ENCODE data around the gene CFP.
A peak's percentile ranks its signal among the peaks of the same experiment; 100 is the strongest.
"Not testable (repeated sequence)": the region's sequence is repeated elsewhere in the genome, so short reads cannot be mapped to it uniquely, and the experiment has no call there.

CFP gene

GRCh38 chrX:47637546-47638195 lies 7.9 kb upstream of the CFP start:
- DNase-seq = peak; percentile 29

GRCh38 chrX:47634871-47635575 lies 5.3 kb upstream of the CFP start:
- DNase-seq = peak; percentile 36

- DNase-seq = no peak
Observed at GRCh38 chrX:47633689-47634590, 4.2 kb upstream of the CFP start.

- DNase-seq = no peak
Observed at GRCh38 chrX:47632666-47633065, 2.9 kb upstream of the CFP start.

- DNase-seq = no peak
Observed at GRCh38 chrX:47631676-47632075, 1.9 kb upstream of the CFP start.

- DNase-seq = peak; percentile 11
Observed at GRCh38 chrX:47628982-47629381, 748 bp downstream of the CFP start.

GRCh38 chrX:47625365-47625764 lies 4.4 kb downstream of the CFP start:
- DNase-seq = no peak

GRCh38 chrX:47623540-47624027 lies 6.1 kb downstream of the CFP start:
- DNase-seq = peak; percentile 33

GRCh38 chrX:47621851-47622250 lies 7.9 kb downstream of the CFP start:
- DNase-seq = no peak

GRCh38 chrX:47620303-47620685 lies 9.4 kb downstream of the CFP start:
- no peak for DNase-seq

- peak; percentile 78 for DNase-seq
Observed at GRCh38 chrX:47619486-47620302, 10.0 kb downstream of the CFP start, which contains the start of gene SYN1. Gene SYN1, minus strand, starts transcription at chrX:47619857. Its CDS starts 129 bp downstream, at chrX:47619728.

- DNase-seq = no peak
Observed at GRCh38 chrX:47618923-47619485, 10.7 kb downstream of the CFP start.

GRCh38 chrX:47614618-47615017 lies 15.1 kb downstream of the CFP start:
- DNase-seq = no peak

- no peak for DNase-seq
Observed at GRCh38 chrX:47613082-47613481, 16.6 kb downstream of the CFP start.

GRCh38 chrX:47612418-47612817 lies 17.3 kb downstream of the CFP start:
- no peak for DNase-seq

GRCh38 chrX:47611926-47612325 lies 17.8 kb downstream of the CFP start:
- DNase-seq = no peak

GRCh38 chrX:47611489-47611888 lies 18.2 kb downstream of the CFP start:
- no peak for DNase-seq

- DNase-seq = no peak
Observed at GRCh38 chrX:47610511-47610910, 19.2 kb downstream of the CFP start.

- DNase-seq = no peak
Observed at GRCh38 chrX:47608130-47608810, 21.5 kb downstream of the CFP start.

GRCh38 chrX:47607091-47607490 lies 22.6 kb downstream of the CFP start:
- no peak for DNase-seq

- no peak for DNase-seq
Observed at GRCh38 chrX:47605024-47605423, 24.7 kb downstream of the CFP start.

- DNase-seq = not testable (repeated sequence)
Observed at GRCh38 chrX:47603125-47603524, 26.6 kb downstream of the CFP start.
